ENCODE results near the gene C15orf39. TPM values are rescaled to one million over a fixed set of nuclear protein-coding genes. Genes with fewer than 3 reads are reported as not detected.
A peak's percentile ranks its signal among the peaks of the same experiment; 100 is the strongest.

The C15orf39 gene
- total and polyA plus RNA-seq, 2 of the 13 experiments (the other 11 are each of a cell fraction or from before 2014, with no cell fraction given) = 6.2 to 13.5 TPM

DNA sequence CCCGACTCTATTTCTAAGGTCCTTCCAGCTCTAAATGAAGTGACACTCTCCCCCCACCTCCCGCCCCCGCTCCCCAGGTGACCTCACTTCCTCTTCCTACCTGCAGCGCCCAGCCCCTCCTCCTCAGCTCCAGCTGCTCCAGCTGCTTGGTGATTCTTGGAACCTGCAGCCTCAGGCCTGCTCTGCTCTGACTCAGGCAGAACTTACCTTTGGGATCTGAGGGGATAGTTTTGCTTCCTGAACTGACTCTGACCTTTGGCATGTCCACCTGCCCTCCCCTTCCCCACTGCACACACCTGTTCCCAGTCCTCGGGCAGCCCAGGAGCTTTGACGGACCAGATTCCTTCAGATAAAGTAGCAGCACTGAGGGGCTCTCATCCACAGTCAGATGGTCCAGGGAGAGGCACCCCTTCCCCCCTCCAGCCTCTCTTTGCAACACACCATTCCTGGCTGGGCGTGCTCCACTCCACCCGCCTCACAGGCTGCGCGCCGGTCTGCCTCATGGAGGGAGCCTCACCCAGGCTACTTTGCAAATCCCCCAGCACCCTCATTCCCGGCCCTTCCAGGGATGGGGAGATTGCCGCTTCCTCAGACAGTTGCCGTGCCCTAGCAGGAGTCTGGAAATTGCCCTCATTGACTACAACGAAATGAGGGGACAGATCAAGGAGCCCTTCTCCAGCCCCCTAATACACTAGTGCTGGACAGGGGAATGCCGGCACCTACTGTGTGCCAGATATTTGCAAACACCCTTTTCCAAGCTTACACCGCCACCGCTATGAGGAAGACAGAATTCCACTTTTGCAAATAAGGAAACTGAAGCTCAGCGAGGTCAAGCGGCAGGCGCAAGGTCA, 692 bp upstream of the C15orf39 start (continued):
- TF ChIP-seq FOXJ3 (CRISPR knock-in tag; IDR thresholded peaks at IDR 0.05; ENCODE audit: borderline replicate concordance) = no peak
- no peak for TF ChIP-seq KAT7 (CRISPR knock-in tag; IDR thresholded peaks at IDR 0.05; ENCODE audit: borderline replicate concordance)
- no peak; a peak in 1 of 4 replicates for TF ChIP-seq NR2F1 (CRISPR knock-in tag; IDR thresholded peaks at IDR 0.05)
- no peak for TF ChIP-seq FOXA3 (CRISPR knock-in tag; IDR thresholded peaks at IDR 0.05)
- peak; percentile 32 for TF ChIP-seq AGO2 (optimal IDR thresholded peaks at IDR 0.05; ENCODE audit: low read depth, low read length)
- TF ChIP-seq, protein P1, sequence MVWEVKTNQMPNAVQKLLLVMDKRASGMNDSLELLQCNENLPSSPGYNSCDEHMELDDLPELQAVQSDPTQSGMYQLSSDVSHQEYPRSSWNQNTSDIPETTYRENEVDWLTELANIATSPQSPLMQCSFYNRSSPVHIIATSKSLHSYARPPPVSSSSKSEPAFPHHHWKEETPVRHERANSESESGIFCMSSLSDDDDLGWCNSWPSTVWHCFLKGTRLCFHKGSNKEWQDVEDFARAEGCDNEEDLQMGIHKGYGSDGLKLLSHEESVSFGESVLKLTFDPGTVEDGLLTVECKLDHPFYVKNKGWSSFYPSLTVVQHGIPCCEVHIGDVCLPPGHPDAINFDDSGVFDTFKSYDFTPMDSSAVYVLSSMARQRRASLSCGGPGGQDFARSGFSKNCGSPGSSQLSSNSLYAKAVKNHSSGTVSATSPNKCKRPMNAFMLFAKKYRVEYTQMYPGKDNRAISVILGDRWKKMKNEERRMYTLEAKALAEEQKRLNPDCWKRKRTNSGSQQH (CRISPR knock-in tag; IDR thresholded peaks at IDR 0.05; ENCODE audit: low read depth) = no peak
- TF ChIP-seq, protein P2, sequence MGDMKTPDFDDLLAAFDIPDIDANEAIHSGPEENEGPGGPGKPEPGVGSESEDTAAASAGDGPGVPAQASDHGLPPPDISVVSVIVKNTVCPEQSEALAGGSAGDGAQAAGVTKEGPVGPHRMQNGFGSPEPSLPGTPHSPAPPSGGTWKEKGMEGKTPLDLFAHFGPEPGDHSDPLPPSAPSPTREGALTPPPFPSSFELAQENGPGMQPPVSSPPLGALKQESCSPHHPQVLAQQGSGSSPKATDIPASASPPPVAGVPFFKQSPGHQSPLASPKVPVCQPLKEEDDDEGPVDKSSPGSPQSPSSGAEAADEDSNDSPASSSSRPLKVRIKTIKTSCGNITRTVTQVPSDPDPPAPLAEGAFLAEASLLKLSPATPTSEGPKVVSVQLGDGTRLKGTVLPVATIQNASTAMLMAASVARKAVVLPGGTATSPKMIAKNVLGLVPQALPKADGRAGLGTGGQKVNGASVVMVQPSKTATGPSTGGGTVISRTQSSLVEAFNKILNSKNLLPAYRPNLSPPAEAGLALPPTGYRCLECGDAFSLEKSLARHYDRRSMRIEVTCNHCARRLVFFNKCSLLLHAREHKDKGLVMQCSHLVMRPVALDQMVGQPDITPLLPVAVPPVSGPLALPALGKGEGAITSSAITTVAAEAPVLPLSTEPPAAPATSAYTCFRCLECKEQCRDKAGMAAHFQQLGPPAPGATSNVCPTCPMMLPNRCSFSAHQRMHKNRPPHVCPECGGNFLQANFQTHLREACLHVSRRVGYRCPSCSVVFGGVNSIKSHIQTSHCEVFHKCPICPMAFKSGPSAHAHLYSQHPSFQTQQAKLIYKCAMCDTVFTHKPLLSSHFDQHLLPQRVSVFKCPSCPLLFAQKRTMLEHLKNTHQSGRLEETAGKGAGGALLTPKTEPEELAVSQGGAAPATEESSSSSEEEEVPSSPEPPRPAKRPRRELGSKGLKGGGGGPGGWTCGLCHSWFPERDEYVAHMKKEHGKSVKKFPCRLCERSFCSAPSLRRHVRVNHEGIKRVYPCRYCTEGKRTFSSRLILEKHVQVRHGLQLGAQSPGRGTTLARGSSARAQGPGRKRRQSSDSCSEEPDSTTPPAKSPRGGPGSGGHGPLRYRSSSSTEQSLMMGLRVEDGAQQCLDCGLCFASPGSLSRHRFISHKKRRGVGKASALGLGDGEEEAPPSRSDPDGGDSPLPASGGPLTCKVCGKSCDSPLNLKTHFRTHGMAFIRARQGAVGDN (CRISPR knock-in tag; IDR thresholded peaks at IDR 0.05) = peak; percentile 66
- TF ChIP-seq ZFP62 (CRISPR knock-in tag; IDR thresholded peaks at IDR 0.05) = no peak
- TF ChIP-seq, protein P3, sequence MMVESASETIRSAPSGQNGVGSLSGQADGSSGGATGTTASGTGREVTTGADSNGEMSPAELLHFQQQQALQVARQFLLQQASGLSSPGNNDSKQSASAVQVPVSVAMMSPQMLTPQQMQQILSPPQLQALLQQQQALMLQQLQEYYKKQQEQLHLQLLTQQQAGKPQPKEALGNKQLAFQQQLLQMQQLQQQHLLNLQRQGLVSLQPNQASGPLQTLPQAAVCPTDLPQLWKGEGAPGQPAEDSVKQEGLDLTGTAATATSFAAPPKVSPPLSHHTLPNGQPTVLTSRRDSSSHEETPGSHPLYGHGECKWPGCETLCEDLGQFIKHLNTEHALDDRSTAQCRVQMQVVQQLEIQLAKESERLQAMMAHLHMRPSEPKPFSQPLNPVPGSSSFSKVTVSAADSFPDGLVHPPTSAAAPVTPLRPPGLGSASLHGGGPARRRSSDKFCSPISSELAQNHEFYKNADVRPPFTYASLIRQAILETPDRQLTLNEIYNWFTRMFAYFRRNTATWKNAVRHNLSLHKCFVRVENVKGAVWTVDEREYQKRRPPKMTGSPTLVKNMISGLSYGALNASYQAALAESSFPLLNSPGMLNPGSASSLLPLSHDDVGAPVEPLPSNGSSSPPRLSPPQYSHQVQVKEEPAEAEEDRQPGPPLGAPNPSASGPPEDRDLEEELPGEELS (CRISPR knock-in tag; IDR thresholded peaks at IDR 0.05) = 0 out of 2 replicates have a peak, but pooled peaks have one; percentile 20
- TF ChIP-seq TGIF2 (CRISPR knock-in tag; IDR thresholded peaks at IDR 0.05) = peak; percentile 38; the same call in 1 of the 2 replicates
- TF ChIP-seq GZF1 (CRISPR knock-in tag; IDR thresholded peaks at IDR 0.05) = no peak; the same call in 1 of the 2 replicates
- TF ChIP-seq RBM22 (optimal IDR thresholded peaks at IDR 0.05; ENCODE audit: low read length) = peak; percentile 35
- no peak for TF ChIP-seq GABPA (IDR thresholded peaks at IDR 0.05; ENCODE audit: low read depth, low read length)
- TF ChIP-seq GABPA (CRISPR knock-in tag; IDR thresholded peaks at IDR 0.05; ENCODE audit: low read depth) = peak; percentile 90
- 0 out of 2 replicates have a peak, but pooled peaks have one; percentile 4 for TF ChIP-seq DNMT1 (CRISPR knock-in tag; IDR thresholded peaks at IDR 0.05)
- TF ChIP-seq, protein P4, sequence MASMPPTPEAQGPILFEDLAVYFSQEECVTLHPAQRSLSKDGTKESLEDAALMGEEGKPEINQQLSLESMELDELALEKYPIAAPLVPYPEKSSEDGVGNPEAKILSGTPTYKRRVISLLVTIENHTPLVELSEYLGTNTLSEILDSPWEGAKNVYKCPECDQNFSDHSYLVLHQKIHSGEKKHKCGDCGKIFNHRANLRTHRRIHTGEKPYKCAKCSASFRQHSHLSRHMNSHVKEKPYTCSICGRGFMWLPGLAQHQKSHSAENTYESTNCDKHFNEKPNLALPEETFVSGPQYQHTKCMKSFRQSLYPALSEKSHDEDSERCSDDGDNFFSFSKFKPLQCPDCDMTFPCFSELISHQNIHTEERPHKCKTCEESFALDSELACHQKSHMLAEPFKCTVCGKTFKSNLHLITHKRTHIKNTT (CRISPR knock-in tag; IDR thresholded peaks at IDR 0.05) = no peak
- TF ChIP-seq NRL (CRISPR knock-in tag; IDR thresholded peaks at IDR 0.05; ENCODE audit: borderline replicate concordance) = 0 out of 2 replicates have a peak, but pooled peaks have one; percentile 15

Data from HepG2 (cell line).